Measurements from ENCODE around the gene ATP11A.

Gene ATP11A

DNA sequence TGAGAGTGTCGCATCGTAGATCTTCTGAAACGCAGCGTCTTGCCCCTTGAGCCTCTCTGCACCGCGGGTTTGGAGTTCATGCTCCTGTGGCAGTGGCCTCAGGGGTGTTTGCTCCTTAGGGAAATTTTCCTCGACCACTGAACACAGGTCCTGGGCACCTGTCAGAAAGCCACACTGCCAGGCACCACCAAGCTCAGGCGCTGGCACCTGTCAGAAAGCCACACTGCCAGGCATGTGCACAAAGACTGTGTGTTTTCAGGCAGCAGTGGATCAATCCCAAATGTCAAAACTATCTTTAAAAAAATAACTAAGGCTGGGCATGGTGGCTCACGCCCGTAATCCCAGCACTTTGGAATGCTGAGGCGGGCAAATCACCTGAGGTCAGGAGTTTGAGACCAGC lies 87.1 kb downstream of the ATP11A start:
- H3K79me2 ChIP-seq (ENCODE audit: low read length): peaks cover 40% of the 10 kb centered on the region
- no peaks in the 10 kb centered on the region for H3K9me3 ChIP-seq (replicated peaks; ENCODE audit: insufficient read depth, low read length)
- no peaks in the 10 kb centered on the region for H3K27me3 ChIP-seq (replicated peaks; ENCODE audit: insufficient read depth, low read length)
- no peak overlapping the region for H3K4me3 ChIP-seq (ENCODE audit: low read length)
- H3K4me2 ChIP-seq (ENCODE audit: low read depth, low read length): no peak overlapping the region
- no peaks in the 10 kb centered on the region for H3K9me2 ChIP-seq (replicated peaks; ENCODE audit: insufficient read depth, low read length)
- no peak overlapping the region for H3K9ac ChIP-seq (ENCODE audit: low read length)
- no peaks in the 10 kb centered on the region for H4K20me1 ChIP-seq (ENCODE audit: insufficient read depth, low read length)
- no peaks in the 10 kb centered on the region for H3K36me3 ChIP-seq (replicated peaks; ENCODE audit: insufficient read depth, low read length)
- H3K4me1 ChIP-seq (ENCODE audit: low read length): no peaks in the 10 kb centered on the region
- H2AFZ ChIP-seq (ENCODE audit: low read length): no peak overlapping the region
- H3F3A ChIP-seq (ENCODE audit: insufficient read depth, low read length): no peaks in the 10 kb centered on the region
- TF ChIP-seq, protein P1, sequence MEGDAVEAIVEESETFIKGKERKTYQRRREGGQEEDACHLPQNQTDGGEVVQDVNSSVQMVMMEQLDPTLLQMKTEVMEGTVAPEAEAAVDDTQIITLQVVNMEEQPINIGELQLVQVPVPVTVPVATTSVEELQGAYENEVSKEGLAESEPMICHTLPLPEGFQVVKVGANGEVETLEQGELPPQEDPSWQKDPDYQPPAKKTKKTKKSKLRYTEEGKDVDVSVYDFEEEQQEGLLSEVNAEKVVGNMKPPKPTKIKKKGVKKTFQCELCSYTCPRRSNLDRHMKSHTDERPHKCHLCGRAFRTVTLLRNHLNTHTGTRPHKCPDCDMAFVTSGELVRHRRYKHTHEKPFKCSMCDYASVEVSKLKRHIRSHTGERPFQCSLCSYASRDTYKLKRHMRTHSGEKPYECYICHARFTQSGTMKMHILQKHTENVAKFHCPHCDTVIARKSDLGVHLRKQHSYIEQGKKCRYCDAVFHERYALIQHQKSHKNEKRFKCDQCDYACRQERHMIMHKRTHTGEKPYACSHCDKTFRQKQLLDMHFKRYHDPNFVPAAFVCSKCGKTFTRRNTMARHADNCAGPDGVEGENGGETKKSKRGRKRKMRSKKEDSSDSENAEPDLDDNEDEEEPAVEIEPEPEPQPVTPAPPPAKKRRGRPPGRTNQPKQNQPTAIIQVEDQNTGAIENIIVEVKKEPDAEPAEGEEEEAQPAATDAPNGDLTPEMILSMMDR (IDR thresholded peaks at IDR 0.05; ENCODE audit: low read length): no peak
- TF ChIP-seq EZH2phosphoT487 (IDR thresholded peaks at IDR 0.05; ENCODE audit: low read length) (no peak), EZH2 (optimal IDR thresholded peaks at IDR 0.05; ENCODE audit: low read depth, low read length) (no peak)
- no peak overlapping the region for H3K27ac ChIP-seq (ENCODE audit: low read length)
- DNase-seq: no peak

DNA sequence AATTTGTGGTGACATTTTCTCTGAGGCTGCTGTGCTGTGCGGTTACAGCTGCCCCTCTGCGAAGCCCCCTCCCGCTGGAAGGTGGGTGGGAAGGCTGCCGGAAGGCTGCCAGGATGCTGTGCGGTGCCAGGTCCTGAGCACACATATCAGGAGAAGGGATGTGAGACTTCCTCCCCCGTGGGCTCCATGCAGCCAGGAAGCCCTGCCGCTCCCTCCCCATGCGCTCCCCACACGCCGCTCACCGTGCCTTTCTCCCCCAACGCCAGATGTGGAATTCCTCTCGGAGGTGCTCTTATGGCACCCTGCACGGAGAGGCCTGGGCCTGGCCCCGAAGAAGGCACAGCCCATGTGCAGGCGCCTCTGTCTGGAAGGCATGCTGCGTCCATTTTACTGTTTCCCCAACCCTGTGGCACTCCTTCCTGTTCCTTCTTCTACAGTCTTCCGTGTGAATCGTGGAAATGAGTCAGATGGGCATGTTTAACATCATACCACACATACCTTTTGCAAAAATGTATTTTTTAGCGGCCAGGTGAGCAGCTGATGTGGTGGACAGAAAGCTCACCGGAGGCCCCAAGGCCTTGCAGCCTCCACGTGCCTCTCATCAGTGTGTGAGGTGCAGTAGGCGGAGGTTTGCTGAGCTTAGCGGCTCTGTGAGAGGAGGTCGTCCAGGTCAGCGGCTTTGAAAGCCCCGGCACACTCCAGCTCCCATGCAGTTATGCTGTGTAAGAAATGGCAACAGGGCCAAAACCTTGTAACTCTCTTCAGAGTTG lies 88.0 kb downstream of the ATP11A start:
- Histone ChIP-seq H3K27ac (ENCODE audit: low read length) (no peak overlapping the region), H3K4me1 (ENCODE audit: low read length) (no peaks in the 10 kb centered on the region), H3K36me3 (replicated peaks; ENCODE audit: insufficient read depth, low read length) (no peaks in the 10 kb centered on the region), H3K4me2 (ENCODE audit: low read depth, low read length) (no peak overlapping the region), H3K79me2 (ENCODE audit: low read length) (peaks cover 48% of the 10 kb centered on the region), H3F3A (ENCODE audit: insufficient read depth, low read length) (no peaks in the 10 kb centered on the region), H3K4me3 (ENCODE audit: low read length) (no peak overlapping the region), H2AFZ (ENCODE audit: low read length) (no peak overlapping the region), H3K9me2 (replicated peaks; ENCODE audit: insufficient read depth, low read length) (no peaks in the 10 kb centered on the region), H3K9me3 (replicated peaks; ENCODE audit: insufficient read depth, low read length) (no peaks in the 10 kb centered on the region), H3K9ac (ENCODE audit: low read length) (no peak overlapping the region), H3K27me3 (replicated peaks; ENCODE audit: insufficient read depth, low read length) (no peaks in the 10 kb centered on the region), H4K20me1 (ENCODE audit: insufficient read depth, low read length) (no peaks in the 10 kb centered on the region)
- no peak for TF ChIP-seq EZH2phosphoT487 (IDR thresholded peaks at IDR 0.05; ENCODE audit: low read length)
- TF ChIP-seq, protein P1 (IDR thresholded peaks at IDR 0.05; ENCODE audit: low read length): no peak
- TF ChIP-seq EZH2 (optimal IDR thresholded peaks at IDR 0.05; ENCODE audit: low read depth, low read length): no peak
- no peak for DNase-seq

DNA sequence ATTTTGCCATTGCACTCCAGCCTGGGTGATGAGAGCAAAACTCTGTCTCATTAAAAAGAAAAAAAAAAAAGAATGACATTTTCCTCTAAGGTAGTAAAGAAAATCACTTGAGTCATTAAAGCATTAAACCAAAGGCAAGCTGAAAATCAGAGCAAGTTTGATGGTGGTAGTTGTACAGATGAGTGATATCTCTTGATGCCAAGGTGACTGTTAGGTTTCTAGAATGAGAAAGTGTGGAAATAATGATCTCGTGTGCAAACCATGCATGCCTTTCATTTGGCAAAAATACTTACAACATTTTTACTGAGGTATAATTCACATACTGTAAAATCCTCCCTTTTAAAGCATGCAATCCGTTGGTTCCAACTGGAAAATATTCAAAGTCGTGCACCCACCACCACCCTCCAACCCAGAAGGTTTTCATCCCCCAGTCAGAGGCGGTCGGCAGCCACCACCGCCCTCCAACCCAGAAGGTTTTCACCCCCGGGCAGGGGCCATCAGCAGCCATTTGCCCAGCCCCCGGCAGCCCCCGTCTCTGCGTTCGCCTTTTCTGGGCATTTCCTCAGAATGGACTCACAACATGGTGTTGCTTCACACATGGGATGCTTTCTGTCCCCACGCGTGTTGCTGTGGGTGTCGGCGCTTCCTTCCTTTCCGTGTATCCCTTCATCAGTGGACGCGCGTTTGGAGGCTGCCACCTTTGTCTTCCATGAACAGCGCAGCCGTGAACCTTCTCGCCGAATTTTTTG lies 90.2 kb downstream of the ATP11A start:
- peaks cover 39% of the 10 kb centered on the region for H3K79me2 ChIP-seq (ENCODE audit: low read length)
- no peak overlapping the region for H3K4me2 ChIP-seq (ENCODE audit: low read depth, low read length)
- no peaks in the 10 kb centered on the region for H3F3A ChIP-seq (ENCODE audit: insufficient read depth, low read length)
- H3K27ac ChIP-seq (ENCODE audit: low read length): no peak overlapping the region
- no peaks in the 10 kb centered on the region for H3K36me3 ChIP-seq (replicated peaks; ENCODE audit: insufficient read depth, low read length)
- no peaks in the 10 kb centered on the region for H3K9me3 ChIP-seq (replicated peaks; ENCODE audit: insufficient read depth, low read length)
- no peaks in the 10 kb centered on the region for H3K4me1 ChIP-seq (ENCODE audit: low read length)
- no peaks in the 10 kb centered on the region for H4K20me1 ChIP-seq (ENCODE audit: insufficient read depth, low read length)
- no peak for DNase-seq
- H3K9ac ChIP-seq (ENCODE audit: low read length): no peak overlapping the region
- H3K4me3 ChIP-seq (ENCODE audit: low read length): no peak overlapping the region
- TF ChIP-seq, protein P1 (IDR thresholded peaks at IDR 0.05; ENCODE audit: low read length): no peak
- TF ChIP-seq EZH2 (optimal IDR thresholded peaks at IDR 0.05; ENCODE audit: low read depth, low read length) (no peak), EZH2phosphoT487 (IDR thresholded peaks at IDR 0.05; ENCODE audit: low read length) (no peak)
- H2AFZ ChIP-seq (ENCODE audit: low read length): no peak overlapping the region
- H3K27me3 ChIP-seq (replicated peaks; ENCODE audit: insufficient read depth, low read length): no peaks in the 10 kb centered on the region
- no peaks in the 10 kb centered on the region for H3K9me2 ChIP-seq (replicated peaks; ENCODE audit: insufficient read depth, low read length)
